Kidney (tissue), 14 donors: Measurements from ENCODE around the gene MYL11. TPM values are rescaled to one million over a fixed set of nuclear protein-coding genes. Genes with fewer than 3 reads are reported as not detected.

Experiments
- DNase-seq, 5 donors: peaks; one replicate each; pipeline ENCODE4 v3.0.0-alpha.2; 2013 to 2020
- FAIRE-seq: peaks from 2 replicates; lab custom pipeline; 2012; peaks lifted over from hg19 to GRCh38; lab: Jason Lieb, UNC
- H3K27ac ChIP-seq, 2 donors: one replicate each; pipeline ENCODE4 v1.7.0; 2013; ENCODE audit warnings: low read depth in 2 of 2, low read length in 2 of 2, inconsistent platforms in 1 of 2
- H3K27me3 ChIP-seq: one replicate; pipeline ENCODE4 v1.7.1; 2013; ENCODE audit warnings: low read length, inconsistent platforms; ENCODE audit not compliant: control insufficient read depth, insufficient read depth
- H3K36me3 ChIP-seq, 3 donors: one replicate each; pipeline versions ENCODE4 v1.7.0 to v1.7.1; 2013; ENCODE audit warnings: low read length in 3 of 3, control low read depth in 1 of 3, inconsistent platforms in 1 of 3; ENCODE audit not compliant: insufficient read depth in 3 of 3, control insufficient read depth in 2 of 3
- H3K4me1 ChIP-seq, 3 donors: one replicate each; pipeline versions ENCODE4 v1.7.0 to v1.7.1; 2013; ENCODE audit warnings: low read length in 3 of 3, inconsistent platforms in 1 of 3, low read depth in 1 of 3; ENCODE audit not compliant: control insufficient read depth in 2 of 3, insufficient read depth in 2 of 3
- H3K4me3 ChIP-seq, 3 donors: one replicate each; pipeline versions ENCODE4 v1.7.0 to v1.8.1; 2013; ENCODE audit warnings: low read length in 3 of 3, control low read depth in 1 of 3, inconsistent platforms in 1 of 3
- H3K9ac ChIP-seq, 3 donors: one replicate each; pipeline versions ENCODE4 v1.7.0 to v1.7.1; 2013; ENCODE audit warnings: low read length in 3 of 3, control low read depth in 1 of 3, inconsistent platforms in 1 of 3
- H3K9me3 ChIP-seq, 3 donors: one replicate each; pipeline versions ENCODE4 v1.7.0 to v1.7.1; 2013; ENCODE audit warnings: low read length in 3 of 3, control low read depth in 1 of 3, inconsistent platforms in 1 of 3; ENCODE audit not compliant: control insufficient read depth in 2 of 3, insufficient read depth in 1 of 3
- CTCF ChIP-seq: IDR thresholded peaks from 3 replicates; pipeline ENCODE4 v1.5.1; 2012; ENCODE audit warnings: mild to moderate bottlenecking, moderate library complexity, borderline replicate concordance; ENCODE audit not compliant: insufficient read depth; ENCODE audit errors: extremely low read depth
- intact Hi-C: fragments of 100-400 bp; cut with DNase I; formaldehyde crosslinking; loops from one replicate; pipeline ENCODE4 v1.11.1; 2022
- polyA plus RNA-seq: library from polyadenylated mRNA; stranded (reverse); fragments of 350-450 nt; fragmentation: Illumina TruSeq; extraction: RNeasy Lipid Tissue Mini Kit (QIAGEN cat#74804); gene quantifications from one replicate; pipeline ENCODE4 v1.2.3, GENCODE V29; 2014; ENCODE audit warnings: low read depth, low replicate concordance; ENCODE audit not compliant: insufficient read depth
- total RNA-seq: library from RNA; stranded (reverse); fragmentation: NEBNext Ultra II Directional; extraction: Animal tissue kit (Norgen Biotek cat#: 25700); gene quantifications from one replicate; pipeline ENCODE4 v1.2.1, GENCODE V29; 2021
- donor health status: control.
- donor health status: control.
- donor health status: control.
- donor health status: control.
- donor health status: control.
- donor health status: DM: yes; HTN: yes; CAD: no.
- donor health status: Normal renal cell carcinoma (clear cell type).

MYL11 gene
- total and polyA plus RNA-seq, 2 donors from 2014 or later: 2.3 TPM; not detected in 1

GRCh38 chr16:30367349-30368009 is 7.1 kb upstream of the MYL11 start:
- intact Hi-C loops: no loop called here
- H3K9ac ChIP-seq: peak overlapping the region in 2 of 3 donors; percentile 15 to 65
- H3K36me3 ChIP-seq: peaks cover 0 to 14% (median 9%) of the 10 kb centered on the region in 3 donors
- no peak overlapping the region for H3K27ac ChIP-seq
- DNase-seq (no peak), FAIRE-seq (no peak)
- no peaks in the 10 kb centered on the region for H3K9me3 ChIP-seq
- H3K4me1 ChIP-seq: peaks cover 0 to 20% (median 4%) of the 10 kb centered on the region in 3 donors
- peak overlapping the region in 2 of 3 donors; percentile 80 to 89 for H3K4me3 ChIP-seq
- H3K27me3 ChIP-seq: no peaks in the 10 kb centered on the region
- TF ChIP-seq CTCF: no peak

- peak overlapping the region; percentile 61 to 89 (median 80) for H3K4me3 ChIP-seq
- peak overlapping the region; percentile 53 to 78 (median 65) for H3K9ac ChIP-seq
- TF ChIP-seq CTCF: no peak
- no peak overlapping the region for H3K27ac ChIP-seq
- FAIRE-seq (no peak), DNase-seq (no peak)
- no peaks in the 10 kb centered on the region for H3K9me3 ChIP-seq
- no peaks in the 10 kb centered on the region for H3K27me3 ChIP-seq
- H3K4me1 ChIP-seq: peaks cover 0 to 20% (median 4%) of the 10 kb centered on the region in 3 donors
- intact Hi-C loops: no loop called here
- H3K36me3 ChIP-seq: peaks cover 0 to 11% (median 9%) of the 10 kb centered on the region in 3 donors
These were observed 6.3 kb upstream of the MYL11 start for GRCh38 chr16:30368122-30368791.

GRCh38 chr16:30368792-30369090 is 5.9 kb upstream of the MYL11 start:
- Histone ChIP-seq H3K27ac (peak overlapping the region in 1 of 2 donors; percentile 47), H3K9me3 (no peaks in the 10 kb centered on the region), H3K9ac (peak overlapping the region; percentile 53 to 78 (median 65)), H3K36me3 (peaks cover 0 to 10% (median 9%) of the 10 kb centered on the region in 3 donors), H3K27me3 (no peaks in the 10 kb centered on the region), H3K4me3 (peak overlapping the region; percentile 61 to 89 (median 80)), H3K4me1 (peaks cover 0 to 20% (median 4%) of the 10 kb centered on the region in 3 donors)
- TF ChIP-seq CTCF: no peak
- no peak for FAIRE-seq
- DNase-seq: no peak
- intact Hi-C loops: no loop called here
